Mononuclear cell (primary cell): ENCODE measurements around the gene DNAJC11. TPM values are rescaled to one million over a fixed set of nuclear protein-coding genes. Genes with fewer than 3 reads are reported as not detected.

Experiments
- H3K27me3 ChIP-seq: 2 replicates; pipeline ENCODE4 v1.6.0; 2011; ENCODE audit warnings: low read length, control low read depth; ENCODE audit not compliant: insufficient read depth
- H3K4me1 ChIP-seq: 2 replicates; pipeline ENCODE4 v1.5.1; 2011; ENCODE audit warnings: mild to moderate bottlenecking, low read length, control low read depth; ENCODE audit not compliant: insufficient read depth
- H3K4me3 ChIP-seq: 2 replicates; pipeline ENCODE4 v1.5.1; 2011; ENCODE audit warnings: mild to moderate bottlenecking, low read length, moderate library complexity
- H3K9me3 ChIP-seq: 2 replicates; pipeline ENCODE4 v1.5.1; 2011; ENCODE audit warnings: low read depth, mild to moderate bottlenecking, control low read depth, low read length
- total RNA-seq: library from RNA; depleted of rRNA; stranded (reverse); fragments of >200 nt; gene quantifications from one replicate; pipeline ENCODE4 v1.2.3, GENCODE V29; 2012

DNAJC11 gene
- total RNA-seq, 1 donor: 17.3 TPM

- H3K4me1 ChIP-seq: peaks cover 58% of the 10 kb centered on the region
Measured at GRCh38 chr1:6594977-6595740, 106.5 kb downstream of the DNAJC11 start.

GRCh38 chr1:6593810-6594209, 107.8 kb downstream of the DNAJC11 start:
- Histone ChIP-seq H3K4me3 (no peak overlapping the region), H3K27me3 (no peaks in the 10 kb centered on the region), H3K4me1 (peaks cover 50% of the 10 kb centered on the region), H3K9me3 (no peaks in the 10 kb centered on the region)

More at GRCh38 chr1:6594977-6595740, 106.5 kb downstream of the DNAJC11 start:
- H3K4me3 ChIP-seq: no peak overlapping the region
- no peaks in the 10 kb centered on the region for H3K9me3 ChIP-seq
- no peaks in the 10 kb centered on the region for H3K27me3 ChIP-seq

GRCh38 chr1:6592865-6593593, 108.6 kb downstream of the DNAJC11 start:
- Histone ChIP-seq H3K9me3 (no peaks in the 10 kb centered on the region), H3K4me1 (peaks cover 42% of the 10 kb centered on the region), H3K27me3 (no peaks in the 10 kb centered on the region), H3K4me3 (no peak overlapping the region)

DNA sequence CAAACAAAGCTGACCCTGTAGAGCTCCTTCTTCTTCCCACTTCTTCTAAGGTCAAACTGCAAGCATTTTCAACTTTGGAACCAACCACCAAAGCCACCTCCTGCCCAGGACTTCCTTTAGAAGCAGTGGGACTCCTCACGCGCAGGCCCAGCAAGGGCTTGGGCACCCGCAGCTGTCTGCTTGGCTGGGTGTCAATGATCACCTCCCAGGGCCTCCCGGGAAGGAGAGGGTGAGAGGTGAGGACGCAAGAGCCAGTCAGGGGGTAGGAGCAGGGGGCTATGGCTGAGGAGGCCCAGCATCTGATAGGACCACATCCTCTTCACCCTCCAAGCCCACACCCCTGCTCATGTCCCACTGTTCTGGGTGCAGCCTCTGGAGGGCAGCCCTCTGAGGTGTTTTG, 109.2 kb downstream of the DNAJC11 start:
- Histone ChIP-seq H3K9me3 (no peaks in the 10 kb centered on the region), H3K4me1 (peaks cover 37% of the 10 kb centered on the region), H3K4me3 (no peak overlapping the region)

DNA sequence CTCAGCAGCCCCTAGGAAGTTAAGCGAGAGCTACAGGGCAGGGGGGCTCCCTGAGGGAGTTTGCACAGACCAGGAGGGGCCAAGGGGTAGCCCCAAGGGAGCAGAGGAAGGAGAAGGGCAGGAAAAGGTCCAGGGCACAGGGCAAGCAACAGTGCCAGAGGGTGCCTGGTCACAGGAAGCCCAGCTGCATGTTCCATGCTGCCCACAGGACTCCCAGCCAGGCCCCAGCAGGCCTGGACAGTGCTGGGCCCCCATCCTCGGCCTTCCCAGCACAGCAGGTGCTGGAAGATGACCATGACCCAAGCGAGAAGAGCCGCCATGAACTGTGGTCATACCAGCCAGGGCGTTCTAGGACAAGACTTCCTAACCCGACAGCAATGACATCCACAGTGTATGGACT, 110.0 kb downstream of the DNAJC11 start:
- Histone ChIP-seq H3K9me3 (no peaks in the 10 kb centered on the region), H3K27me3 (no peaks in the 10 kb centered on the region), H3K4me1 (peaks cover 31% of the 10 kb centered on the region), H3K4me3 (no peak overlapping the region)

More for the DNA sequence above, 109.2 kb downstream of the DNAJC11 start:
- no peaks in the 10 kb centered on the region for H3K27me3 ChIP-seq

DNA sequence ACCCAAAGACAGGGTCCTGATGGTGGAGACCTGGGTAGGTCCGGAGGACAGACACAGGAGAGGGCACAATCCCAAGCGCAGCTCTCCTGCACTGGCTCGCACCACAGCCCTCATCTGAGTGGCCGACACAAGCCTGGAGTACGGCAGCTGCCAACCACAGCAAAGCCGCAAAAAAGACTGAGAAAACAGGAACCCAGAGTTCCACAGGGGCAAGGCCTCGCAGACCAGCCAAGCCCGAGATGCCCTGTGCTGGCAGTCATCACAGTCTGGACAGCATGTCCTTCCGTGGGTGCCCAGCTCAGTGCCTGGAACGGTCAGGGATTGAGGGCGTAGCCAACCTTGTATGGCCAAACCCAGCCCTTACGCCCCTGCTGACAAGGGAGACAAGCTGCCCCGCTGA, 110.4 kb downstream of the DNAJC11 start:
- H3K27me3 ChIP-seq: no peaks in the 10 kb centered on the region
- peaks cover 31% of the 10 kb centered on the region for H3K4me1 ChIP-seq
- no peaks in the 10 kb centered on the region for H3K9me3 ChIP-seq
- no peak overlapping the region for H3K4me3 ChIP-seq

- Histone ChIP-seq H3K27me3 (no peaks in the 10 kb centered on the region), H3K4me1 (peaks cover 31% of the 10 kb centered on the region), H3K9me3 (no peaks in the 10 kb centered on the region), H3K4me3 (no peak overlapping the region)
Measured at GRCh38 chr1:6590046-6590445, 111.6 kb downstream of the DNAJC11 start.

GRCh38 chr1:6588893-6589520, 112.6 kb downstream of the DNAJC11 start:
- Histone ChIP-seq H3K4me1 (peaks cover 31% of the 10 kb centered on the region), H3K4me3 (no peak overlapping the region), H3K27me3 (no peaks in the 10 kb centered on the region), H3K9me3 (no peaks in the 10 kb centered on the region)

GRCh38 chr1:6588128-6588892, 113.3 kb downstream of the DNAJC11 start:
- Histone ChIP-seq H3K4me3 (no peak overlapping the region), H3K27me3 (no peaks in the 10 kb centered on the region), H3K9me3 (no peaks in the 10 kb centered on the region), H3K4me1 (peaks cover 31% of the 10 kb centered on the region)

GRCh38 chr1:6587261-6588005, 114.2 kb downstream of the DNAJC11 start:
- H3K27me3 ChIP-seq: no peaks in the 10 kb centered on the region
- H3K4me1 ChIP-seq: peaks cover 31% of the 10 kb centered on the region

DNA sequence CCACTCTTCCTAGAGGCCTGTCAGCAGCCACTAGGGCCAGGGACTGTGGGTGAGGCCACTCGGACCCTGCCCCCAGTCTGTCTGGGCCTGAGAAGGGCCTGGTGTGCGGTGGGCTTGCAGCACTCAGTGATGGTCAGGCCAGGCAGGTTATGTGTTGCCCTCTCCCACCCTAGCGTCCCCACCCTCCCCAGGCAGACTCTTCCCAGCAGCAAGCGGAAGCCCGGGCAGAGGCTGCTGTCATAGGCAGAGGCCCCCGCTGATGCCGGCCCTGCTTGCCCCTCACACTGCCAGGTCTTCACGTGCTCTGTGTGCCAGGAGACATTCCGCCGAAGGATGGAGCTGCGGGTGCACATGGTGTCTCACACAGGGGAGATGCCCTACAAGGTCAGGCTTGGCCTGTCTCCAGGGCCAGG, 115.2 kb downstream of the DNAJC11 start:
- no peaks in the 10 kb centered on the region for H3K27me3 ChIP-seq
- H3K4me3 ChIP-seq: no peak overlapping the region
- no peaks in the 10 kb centered on the region for H3K9me3 ChIP-seq
- H3K4me1 ChIP-seq: peaks cover 31% of the 10 kb centered on the region

More at GRCh38 chr1:6587261-6588005, 114.2 kb downstream of the DNAJC11 start:
- Histone ChIP-seq H3K9me3 (no peaks in the 10 kb centered on the region), H3K4me3 (no peak overlapping the region)

- H3K4me1 ChIP-seq: peaks cover 31% of the 10 kb centered on the region
Measured at GRCh38 chr1:6585841-6586240, 115.8 kb downstream of the DNAJC11 start.

GRCh38 chr1:6585081-6585722, 116.4 kb downstream of the DNAJC11 start:
- H3K9me3 ChIP-seq: no peaks in the 10 kb centered on the region
- peaks cover 33% of the 10 kb centered on the region for H3K4me1 ChIP-seq
- H3K27me3 ChIP-seq: no peaks in the 10 kb centered on the region
- no peak overlapping the region for H3K4me3 ChIP-seq

More at GRCh38 chr1:6585841-6586240, 115.8 kb downstream of the DNAJC11 start:
- Histone ChIP-seq H3K27me3 (no peaks in the 10 kb centered on the region), H3K9me3 (no peaks in the 10 kb centered on the region), H3K4me3 (no peak overlapping the region)
